Heart left ventricle (tissue), 16 donors: ENCODE results near the gene LAMA5. TPM values are rescaled to one million over a fixed set of nuclear protein-coding genes. Genes with fewer than 3 reads are reported as not detected.
A peak's percentile ranks its signal among the peaks of the same experiment; 100 is the strongest.

Experiments used
- ATAC-seq, 4 donors: fragments of 200-7000 bp; cut with Tn5 transposase; one replicate each; pipeline ENCODE4 v1.9.1; 2020 to 2022; ENCODE audit warnings: moderate library complexity in 4 of 4, mild to moderate bottlenecking in 3 of 4, moderate number of reproducible peaks in 1 of 4
- DNase-seq, 5 donors: peaks; one replicate each; pipeline ENCODE4 v3.0.0-alpha.2; 2020
- H3K27ac ChIP-seq, 12 donors: fragments of 200-600 bp; sonication (generic) in 4 of 12; one replicate each; pipeline versions ENCODE4 v1.5.0 to v1.8.0; 2016 to 2022; ENCODE audit warnings: mild to moderate bottlenecking in 2 of 12
- H3K27me3 ChIP-seq, 9 donors: fragments of 200-600 bp; sonication (generic) in 2 of 9; one replicate each; pipeline versions ENCODE4 v1.5.1 to v1.8.0; 2016 to 2022; ENCODE audit warnings: mild to moderate bottlenecking in 3 of 9
- H3K36me3 ChIP-seq, 9 donors: fragments of 200-600 bp; sonication (generic) in 2 of 9; one replicate each; pipeline versions ENCODE4 v1.5.0 to v1.8.0; 2018 to 2022; ENCODE audit warnings: mild to moderate bottlenecking in 2 of 9
- H3K4me1 ChIP-seq, 12 donors: fragments of 200-600 bp; sonication (generic) in 4 of 12; one replicate each; pipeline versions ENCODE4 v1.5.0 to v1.8.0; 2016 to 2022; ENCODE audit warnings: mild to moderate bottlenecking in 3 of 12
- H3K4me3 ChIP-seq, 12 donors: fragments of 200-600 bp; sonication (generic) in 4 of 12; one replicate each; pipeline versions ENCODE4 v1.5.0 to v1.8.0; 2017 to 2022; ENCODE audit warnings: mild to moderate bottlenecking in 9 of 12, moderate library complexity in 4 of 12
- H3K9me3 ChIP-seq, 12 donors: fragments of 200-600 bp; sonication (generic) in 4 of 12; one replicate each; pipeline versions ENCODE4 v1.5.0 to v1.8.0; 2016 to 2022; ENCODE audit warnings: mild to moderate bottlenecking in 1 of 12
- CTCF ChIP-seq, 12 donors: fragments of 200-600 bp; sonication (generic) in 4 of 12; IDR thresholded peaks; one replicate each; pipeline versions ENCODE4 v1.5.0 to v1.8.0; 2018 to 2022; ENCODE audit warnings: antibody characterized with exemption in 12 of 12, mild to moderate bottlenecking in 5 of 12
- POLR2A ChIP-seq, 2 donors: fragments of 450-650 bp; IDR thresholded peaks; one replicate each; pipeline ENCODE4 v1.6.1; 2017; ENCODE audit warnings: antibody characterized with exemption in 2 of 2, mild to moderate bottlenecking in 2 of 2, moderate library complexity in 2 of 2
- WGBS, 4 donors: extraction: QIAGEN DNeasy Blood & Tissue Kit in 2 of 4; methylation state at CpG; one replicate each; pipeline versions ENCODE4 v1.1.5 to v1.1.7; 2013 to 2018; 5-methylcytosine and 5-hydroxymethylcytosine counted together
- intact Hi-C, 10 donors: fragments of 100-400 bp; cut with DNase I; formaldehyde crosslinking; loops; one replicate each; pipeline versions ENCODE4 v1.11.1 to v1.14.2; 2022
- polyA plus RNA-seq, 2 donors: library from polyadenylated mRNA; stranded (reverse); fragments of 200-250 nt; gene quantifications; one replicate each; pipeline ENCODE4 v1.2.3, GENCODE V29; 2013
- total RNA-seq, 9 donors: library from RNA; depleted of rRNA in 2 of 9; stranded (reverse); fragments of >200 nt in 2 of 9; fragmentation: NEBNext Ultra II Directional in 3 of 9; extraction: Animal tissue kit (Norgen Biotek cat#: 25700) in 3 of 9; gene quantifications; one replicate each; pipeline versions ENCODE4 v1.1.0 to v1.2.4, GENCODE V29; 2016 to 2023
- donor health status: ischemic (EF 13 %, LVEDD 7.1; RV severe dilation, severe dysfunction).
- donor health status: healthy with polysubstance abuse.
- donor health status: DM: no; HTN: yes; CAD: no.
- donor health status: DM: no; HTN: no; CAD: no.
- donor health status: ischemic (EF 25% LVEDD 6.9; RV normal size, moderate dysfunction).
- donor health status: ischemic (EF 25% LVEDD 5.7; RV mildly dilated, moderate dysfunction).
- donor health status: healthy.
- donor health status: DM: yes; HTN: yes; CAD: no.
- donor health status: ischemic (EF 35%, LVEDD 5.7; RV mildly dilated, moderate dysfunction).
- donor health status: nonischemic (EF 11% LVEDD 7.7; RV severe dilation, severe dysfunction).
- donor health status: DM: yes; HTN: yes; CAD: no.
- donor health status: PGD.
- donor health status: ischemic (EF 29% LVEDD 5.4; RV normal size, mild dysfunction).
- donor health status: nonischemic (EF 23%, LVEDD 6.1; RV moderate dilation, normal function).

Gene LAMA5
- total and polyA plus RNA-seq, 11 donors, result 57.4 to 128 (median 73.6) TPM

- intact Hi-C loops, result loop anchor here (1.0 to 10.0 kb wide), 12 partner anchors 25 to 367 kb away; partner anchors contain the start of genes ADRM1 (in 9 of the 10), MTG2 (in 2 of the 10), PSMA7 (in 1 of the 10) and SS18L1 (in 1 of the 10)
- H3K4me1 ChIP-seq, result peaks cover 4 to 63% (median 45%) of the 10 kb centered on the region in 12 donors
- no peak for DNase-seq
- H3K27me3 ChIP-seq, result no peaks in the 10 kb centered on the region
- TF ChIP-seq CTCF (IDR thresholded peaks at IDR 0.05) (no peak), POLR2A (IDR thresholded peaks at IDR 0.05) (no peak)
- WGBS, 4 donors, result 84 to 93% (median 87%) methylated on average over 6 of the region's 6 CpGs
- no peak overlapping the region for H3K4me3 ChIP-seq
- no peaks in the 10 kb centered on the region for H3K36me3 ChIP-seq
- H3K9me3 ChIP-seq, result no peaks in the 10 kb centered on the region
- ATAC-seq, result no peak
- H3K27ac ChIP-seq, result peak overlapping the region; percentile 66 to 93 (median 79)
Measured at GRCh38 chr20:62381842-62382241, 14.7 kb upstream of the LAMA5 start.

- Histone ChIP-seq H3K4me3 (peak overlapping the region in 2 of 12 donors; percentile 8 to 13), H3K27me3 (no peaks in the 10 kb centered on the region), H3K36me3 (no peaks in the 10 kb centered on the region), H3K4me1 (peaks cover 4 to 68% (median 48%) of the 10 kb centered on the region in 12 donors), H3K27ac (peak overlapping the region; percentile 66 to 93 (median 79)), H3K9me3 (no peaks in the 10 kb centered on the region)
- WGBS, 4 donors, result 44 to 57% (median 53%) methylated on average over 12 to 16 of the region's 16 CpGs
- ATAC-seq, result peak; percentile 13 to 65 (median 18)
- TF ChIP-seq POLR2A (IDR thresholded peaks at IDR 0.05) (no peak), CTCF (IDR thresholded peaks at IDR 0.05) (no peak)
- intact Hi-C loops, result loop anchor here in 7 of 10 donors (2.0 to 10.0 kb wide), 9 partner anchors 24 to 366 kb away; partner anchors contain the start of genes ADRM1 (in 2 of the 7), MTG2 (in 2 of the 7), PSMA7 (in 1 of the 7) and SS18L1 (in 1 of the 7)
- DNase-seq, result peak in 2 of 5 donors; percentile 56 to 57
Measured at GRCh38 chr20:62381202-62381797, 14.2 kb upstream of the LAMA5 start.

DNA sequence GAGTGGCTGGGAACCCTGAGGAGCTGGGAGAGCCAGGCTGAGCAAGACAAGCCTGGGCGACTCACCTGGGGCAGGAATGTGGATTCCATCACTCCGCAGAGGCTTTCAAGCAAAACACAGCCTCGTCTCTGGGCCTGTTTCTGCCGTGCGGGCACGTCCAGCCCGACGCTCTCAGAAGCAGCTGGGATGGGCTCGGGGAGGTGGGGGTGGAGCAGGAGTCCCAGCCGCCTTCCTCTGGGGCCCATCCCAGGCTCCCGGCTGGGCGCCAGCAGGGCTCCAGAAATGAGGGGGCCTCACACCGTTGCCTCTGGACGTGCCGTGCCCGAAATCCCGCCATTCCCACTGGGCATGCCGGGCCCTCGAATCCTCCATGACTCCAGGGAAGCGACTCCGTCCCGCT, 11.1 kb upstream of the LAMA5 start:
- Histone ChIP-seq H3K27me3 (no peaks in the 10 kb centered on the region), H3K9me3 (no peaks in the 10 kb centered on the region), H3K4me3 (no peak overlapping the region), H3K27ac (peak overlapping the region in 9 of 12 donors; percentile 51 to 97 (median 73)), H3K36me3 (no peaks in the 10 kb centered on the region), H3K4me1 (peaks cover 0 to 75% (median 46%) of the 10 kb centered on the region in 12 donors)
- ATAC-seq (no peak), DNase-seq (no peak)
- 58 to 78% (median 69%) methylated on average over 10 to 22 of the region's 22 CpGs for WGBS, 4 donors
- intact Hi-C loops, result loop anchor here in 2 of 10 donors (5.0 to 10.0 kb wide), 2 partner anchors 36 to 233 kb away; partner anchors contain the start of genes PSMA7 (in 1 of the 2) and SS18L1 (in 1 of the 2)
- TF ChIP-seq POLR2A (IDR thresholded peaks at IDR 0.05) (no peak), CTCF (IDR thresholded peaks at IDR 0.05) (no peak)

DNA sequence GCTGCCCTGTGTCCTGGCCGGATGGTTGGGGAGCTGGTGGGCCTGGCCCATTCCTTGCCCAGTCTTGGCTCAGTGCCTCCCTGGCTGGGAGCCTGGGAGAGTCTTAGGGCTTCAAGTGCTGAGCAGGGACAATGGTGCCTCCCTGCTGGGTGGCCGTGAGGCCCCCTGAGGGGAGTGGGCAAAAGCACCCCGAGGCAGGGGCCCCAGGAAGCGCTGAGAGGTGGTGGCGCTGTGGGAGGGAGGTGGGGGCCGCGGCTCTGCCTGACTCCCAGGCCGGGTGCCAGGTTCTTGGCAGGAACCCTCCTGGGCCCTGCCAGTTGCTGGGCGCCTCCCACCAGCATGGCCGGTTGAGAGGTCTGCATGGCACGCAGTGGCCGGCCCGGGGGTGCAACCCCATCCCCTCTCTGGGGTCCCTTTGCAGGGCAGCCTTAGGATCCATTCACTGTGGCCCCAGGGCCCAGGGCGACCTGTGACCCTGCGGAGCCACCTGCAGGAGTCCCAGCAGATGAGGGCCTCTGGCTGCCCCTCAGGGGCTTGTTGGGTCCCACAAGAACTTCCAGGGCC, 10.6 kb upstream of the LAMA5 start:
- Histone ChIP-seq H3K4me3 (no peak overlapping the region), H3K27ac (peak overlapping the region in 11 of 12 donors; percentile 6 to 97 (median 58)), H3K9me3 (no peaks in the 10 kb centered on the region), H3K36me3 (no peaks in the 10 kb centered on the region), H3K27me3 (no peaks in the 10 kb centered on the region), H3K4me1 (peaks cover 0 to 72% (median 46%) of the 10 kb centered on the region in 12 donors)
- peak; percentile 14 to 48 (median 29) for ATAC-seq
- WGBS, 4 donors, result 0 to 53% (median 43%) methylated on average over 5 to 15 of the region's 15 CpGs
- intact Hi-C loops, result loop anchor here in 2 of 10 donors (2.0 to 10.0 kb wide), 3 partner anchors 25 to 233 kb away; partner anchors contain the start of genes PSMA7 (in 1 of the 2) and SS18L1 (in 1 of the 2)
- DNase-seq, result peak in 4 of 5 donors; percentile 60 to 73 (median 66)
- TF ChIP-seq POLR2A (IDR thresholded peaks at IDR 0.05) (no peak), CTCF (IDR thresholded peaks at IDR 0.05) (peak in 1 of 12 donors; percentile 16)
